CD14-positive monocyte (primary cell): ENCODE measurements around the gene NR3C1. TPM values are rescaled to one million over a fixed set of nuclear protein-coding genes. Genes with fewer than 3 reads are reported as not detected.

Experiments
- DNase-seq, 3 donors: peaks; one replicate each; pipeline ENCODE4 v3.0.0-alpha.2; 2011 to 2022
- H2AFZ ChIP-seq: 2 replicates; pipeline ENCODE4 v1.6.0; 2012; ENCODE audit warnings: mild to moderate bottlenecking, low read depth, low read length, inconsistent platforms; ENCODE audit not compliant: insufficient read depth, poor library complexity, severe bottlenecking
- H3K27ac ChIP-seq, 2 donors: 1 replicate in 1 of 2; 2 replicates in 1 of 2; pipeline ENCODE4 v1.5.1; 2012 to 2013; ENCODE audit warnings: low read length in 2 of 2, control low read depth in 1 of 2, inconsistent platforms in 1 of 2, low read depth in 1 of 2, mild to moderate bottlenecking in 1 of 2
- H3K27me3 ChIP-seq, 2 donors: one replicate each; pipeline versions ENCODE4 v1.6.0 to v1.6.1; 2011 to 2013; ENCODE audit warnings: low read length in 2 of 2; ENCODE audit not compliant: control insufficient read depth in 2 of 2, insufficient read depth in 2 of 2
- H3K36me3 ChIP-seq, 2 donors: replicated peaks in 1 of 2; 1 replicate in 1 of 2; 2 replicates in 1 of 2; pipeline versions ENCODE4 v1.5.1 to v1.6.1; 2012 to 2013; ENCODE audit warnings: low read length in 2 of 2, control low read depth in 1 of 2, inconsistent platforms in 1 of 2, mild to moderate bottlenecking in 1 of 2; ENCODE audit not compliant: insufficient read depth in 2 of 2, control insufficient read depth in 1 of 2
- H3K4me1 ChIP-seq, 2 donors: 1 replicate in 1 of 2; 2 replicates in 1 of 2; pipeline versions ENCODE4 v1.5.1 to v1.6.1; 2012 to 2013; ENCODE audit warnings: low read length in 2 of 2, control low read depth in 1 of 2, inconsistent platforms in 1 of 2, mild to moderate bottlenecking in 1 of 2, moderate library complexity in 1 of 2; ENCODE audit not compliant: insufficient read depth in 2 of 2, control insufficient read depth in 1 of 2
- H3K4me2 ChIP-seq: replicated peaks from 2 replicates; pipeline ENCODE3; 2012; ENCODE audit warnings: low read length, moderate library complexity, mild to moderate bottlenecking; ENCODE audit not compliant: poor library complexity, severe bottlenecking; ENCODE audit errors: extremely low read depth
- H3K4me3 ChIP-seq, 3 experiments: fragments of 200-600 bp in 1 of 3; sonication (generic) in 1 of 3; replicated peaks in 1 of 3; 1 replicate in 2 of 3; 2 replicates in 1 of 3; pipeline ENCODE4 v1.5.1; 2011 to 2013; ENCODE audit warnings: low read length in 3 of 3, mild to moderate bottlenecking in 3 of 3, control low read depth in 2 of 3, low read depth in 2 of 3, inconsistent platforms in 1 of 3, moderate library complexity in 1 of 3
- H3K79me2 ChIP-seq: 2 replicates; pipeline ENCODE4 v1.6.0; 2012; ENCODE audit warnings: mild to moderate bottlenecking, control low read depth, inconsistent platforms, low read length, moderate library complexity; ENCODE audit not compliant: insufficient read depth
- H3K9ac ChIP-seq: 2 replicates; pipeline ENCODE4 v1.6.0; 2017; ENCODE audit warnings: low read length, mild to moderate bottlenecking; ENCODE audit not compliant: insufficient read depth, poor library complexity, severe bottlenecking
- H3K9me3 ChIP-seq, 2 donors: replicated peaks in 1 of 2; 1 replicate in 1 of 2; 2 replicates in 1 of 2; pipeline versions ENCODE4 v1.5.1 to v1.6.1; 2012 to 2013; ENCODE audit warnings: low read length in 2 of 2, control low read depth in 1 of 2; ENCODE audit not compliant: control insufficient read depth in 1 of 2, insufficient read depth in 1 of 2
- H4K20me1 ChIP-seq: 2 replicates; pipeline ENCODE4 v1.6.0; 2012; ENCODE audit warnings: mild to moderate bottlenecking, low read length, control low read depth, moderate library complexity; ENCODE audit not compliant: insufficient read depth
- H3K27ac Mint-ChIP-seq, 7 donors: one replicate each; pipeline ENCODE4 v1.8.0; 2020; ENCODE audit warnings: mild to moderate bottlenecking in 7 of 7, mixed read lengths in 7 of 7, moderate library complexity in 6 of 7, inconsistent platforms in 2 of 7
- H3K27me3 Mint-ChIP-seq, 3 donors: one replicate each; pipeline ENCODE4 v1.8.0; 2021 to 2022; ENCODE audit warnings: low read depth in 3 of 3, mild to moderate bottlenecking in 3 of 3, mixed read lengths in 3 of 3, moderate library complexity in 3 of 3, inconsistent platforms in 1 of 3
- H3K36me3 Mint-ChIP-seq, 2 donors: one replicate each; pipeline ENCODE4 v1.8.0; 2020; ENCODE audit warnings: mixed read lengths in 2 of 2, inconsistent platforms in 1 of 2, mild to moderate bottlenecking in 1 of 2
- H3K4me1 Mint-ChIP-seq: one replicate; pipeline ENCODE4 v1.8.0; 2020; ENCODE audit warnings: mild to moderate bottlenecking, mixed read lengths
- H3K4me3 Mint-ChIP-seq, 2 donors: one replicate each; pipeline ENCODE4 v1.8.0; 2020; ENCODE audit warnings: mild to moderate bottlenecking in 2 of 2, mixed read lengths in 2 of 2, moderate library complexity in 1 of 2
- H3K9me3 Mint-ChIP-seq, 7 donors: one replicate each; pipeline ENCODE4 v1.8.0; 2020 to 2022; ENCODE audit warnings: mixed read lengths in 7 of 7, mild to moderate bottlenecking in 6 of 7, moderate library complexity in 6 of 7, inconsistent platforms in 2 of 7
- WGBS: methylation state at CpG from one replicate; pipeline ENCODE4 v1.1.5; 2013; ENCODE audit warnings: missing lambda C conversion rate; ENCODE audit not compliant: insufficient coverage; 5-methylcytosine and 5-hydroxymethylcytosine counted together
- intact Hi-C, 2 donors: fragments of 100-400 bp; cut with micrococcal nuclease; formaldehyde crosslinking; loops; one replicate each; pipeline versions ENCODE4 v1.15.0 to v1.15.1; 2023
- polyA plus RNA-seq, 3 donors: library from polyadenylated mRNA; depleted of rRNA in 1 of 3; unstranded in 2 of 3; stranded (reverse) in 1 of 3; fragments of 300-500 nt in 2 of 3; fragments of >200 nt in 1 of 3; fragmentation: Illumina TruSeq in 2 of 3; gene quantifications; 1 replicate in 2 of 3; 2 replicates in 1 of 3; pipeline ENCODE4 v1.2.3, GENCODE V29; 2012 to 2021
- TF ChIP-seq, protein P1 (sequence below): fragments of 200-600 bp; IDR thresholded peaks from one replicate; pipeline ENCODE4 v1.8.0; 2022; ENCODE audit warnings: antibody characterized with exemption, mild to moderate bottlenecking

NR3C1 gene
- polyA plus RNA-seq, 3 donors = 25.4 to 82.8 (median 75.1) TPM

DNA sequence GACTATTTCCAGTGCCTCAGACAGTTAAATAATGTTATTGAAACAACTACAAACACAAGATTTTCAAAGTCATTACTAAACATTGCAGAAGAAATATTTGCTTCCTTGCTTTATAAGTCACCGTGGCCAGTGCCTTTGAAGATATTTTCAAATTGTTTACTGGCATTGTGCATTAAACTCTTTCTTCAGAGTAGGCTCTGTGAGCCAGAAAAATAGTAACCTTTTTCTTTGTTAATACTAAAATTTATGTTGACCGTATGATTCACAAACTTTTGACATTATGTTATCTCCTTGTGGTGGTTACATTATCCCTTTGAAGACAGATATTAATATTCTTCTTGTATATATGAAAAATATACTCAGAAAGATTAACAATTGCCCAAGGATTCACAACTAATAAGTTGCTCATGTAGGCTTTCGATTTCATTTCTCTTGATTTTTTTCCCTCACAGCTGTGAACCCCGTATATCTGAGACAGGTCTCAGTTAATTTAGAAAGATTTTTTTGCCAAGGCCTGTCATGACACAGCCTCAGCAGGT lies 140.1 kb downstream of the NR3C1 start:
- no peaks in the 10 kb centered on the region for H3K36me3 ChIP-seq
- no peaks in the 10 kb centered on the region for H4K20me1 ChIP-seq
- H2AFZ ChIP-seq = no peak overlapping the region
- WGBS = no CpG with 5 or more reads among the region's 4 CpGs
- Mint-ChIP-seq H3K9me3 (peaks cover 4 to 14% (median 9%) of the 10 kb centered on the region in 7 donors), H3K27me3 (no peaks in the 10 kb centered on the region), H3K27ac (peak overlapping the region in 1 of 7 donors; percentile 65), H3K4me1 (peaks cover 16% of the 10 kb centered on the region), H3K4me3 (no peak overlapping the region), H3K36me3 (peaks cover 2 to 3% of the 10 kb centered on the region in 2 donors)
- no peak overlapping the region for H3K4me3 ChIP-seq
- H3K4me1 ChIP-seq = peaks cover 3 to 10% of the 10 kb centered on the region in 2 donors
- H3K4me2 ChIP-seq = no peak overlapping the region
- no peak for DNase-seq
- no peaks in the 10 kb centered on the region for H3K27me3 ChIP-seq
- H3K9me3 ChIP-seq = peaks cover 0 to 6% of the 10 kb centered on the region in 2 donors
- no peak overlapping the region for H3K27ac ChIP-seq
- H3K79me2 ChIP-seq = no peaks in the 10 kb centered on the region
- intact Hi-C loops = loop anchor here in 1 of 2 donors (10.0 kb wide), 2 partner anchors 49 to 259 kb away; no protein-coding TSS in a partner anchor
- no peak overlapping the region for H3K9ac ChIP-seq
- TF ChIP-seq, protein P1, sequence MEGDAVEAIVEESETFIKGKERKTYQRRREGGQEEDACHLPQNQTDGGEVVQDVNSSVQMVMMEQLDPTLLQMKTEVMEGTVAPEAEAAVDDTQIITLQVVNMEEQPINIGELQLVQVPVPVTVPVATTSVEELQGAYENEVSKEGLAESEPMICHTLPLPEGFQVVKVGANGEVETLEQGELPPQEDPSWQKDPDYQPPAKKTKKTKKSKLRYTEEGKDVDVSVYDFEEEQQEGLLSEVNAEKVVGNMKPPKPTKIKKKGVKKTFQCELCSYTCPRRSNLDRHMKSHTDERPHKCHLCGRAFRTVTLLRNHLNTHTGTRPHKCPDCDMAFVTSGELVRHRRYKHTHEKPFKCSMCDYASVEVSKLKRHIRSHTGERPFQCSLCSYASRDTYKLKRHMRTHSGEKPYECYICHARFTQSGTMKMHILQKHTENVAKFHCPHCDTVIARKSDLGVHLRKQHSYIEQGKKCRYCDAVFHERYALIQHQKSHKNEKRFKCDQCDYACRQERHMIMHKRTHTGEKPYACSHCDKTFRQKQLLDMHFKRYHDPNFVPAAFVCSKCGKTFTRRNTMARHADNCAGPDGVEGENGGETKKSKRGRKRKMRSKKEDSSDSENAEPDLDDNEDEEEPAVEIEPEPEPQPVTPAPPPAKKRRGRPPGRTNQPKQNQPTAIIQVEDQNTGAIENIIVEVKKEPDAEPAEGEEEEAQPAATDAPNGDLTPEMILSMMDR = no peak

- TF ChIP-seq, protein P1 = no peak
- peaks cover 2 to 14% (median 7%) of the 10 kb centered on the region in 7 donors for H3K9me3 Mint-ChIP-seq
- DNase-seq = peak; percentile 67 to 93 (median 82)
- no peak overlapping the region for H2AFZ ChIP-seq
- H4K20me1 ChIP-seq = no peaks in the 10 kb centered on the region
- H3K4me2 ChIP-seq = no peak overlapping the region
- H3K4me1 ChIP-seq = peaks cover 3 to 10% of the 10 kb centered on the region in 2 donors
- H3K9ac ChIP-seq = no peak overlapping the region
- H3K27me3 ChIP-seq = no peaks in the 10 kb centered on the region
- no peaks in the 10 kb centered on the region for H3K36me3 Mint-ChIP-seq
- H3K27ac Mint-ChIP-seq = peak overlapping the region; percentile 76 to 91 (median 87)
- no CpG with 5 or more reads among the region's 1 CpG for WGBS
- no peak overlapping the region for H3K4me3 ChIP-seq
- peaks cover 0 to 6% of the 10 kb centered on the region in 2 donors for H3K9me3 ChIP-seq
- H3K4me1 Mint-ChIP-seq = peaks cover 18% of the 10 kb centered on the region
- no peaks in the 10 kb centered on the region for H3K27me3 Mint-ChIP-seq
- intact Hi-C loops = loop anchor here in 1 of 2 donors (10.0 kb wide), 2 partner anchors 48 to 258 kb away; no protein-coding TSS in a partner anchor
- no peaks in the 10 kb centered on the region for H3K79me2 ChIP-seq
- H3K27ac ChIP-seq = peak overlapping the region in 1 of 2 donors; percentile 71
- H3K4me3 Mint-ChIP-seq = no peak overlapping the region
- H3K36me3 ChIP-seq = no peaks in the 10 kb centered on the region
Measured at GRCh38 chr5:143262393-143263174, 140.9 kb downstream of the NR3C1 start.
